ENCODE results near the gene C12orf42.

Gene C12orf42

DNA sequence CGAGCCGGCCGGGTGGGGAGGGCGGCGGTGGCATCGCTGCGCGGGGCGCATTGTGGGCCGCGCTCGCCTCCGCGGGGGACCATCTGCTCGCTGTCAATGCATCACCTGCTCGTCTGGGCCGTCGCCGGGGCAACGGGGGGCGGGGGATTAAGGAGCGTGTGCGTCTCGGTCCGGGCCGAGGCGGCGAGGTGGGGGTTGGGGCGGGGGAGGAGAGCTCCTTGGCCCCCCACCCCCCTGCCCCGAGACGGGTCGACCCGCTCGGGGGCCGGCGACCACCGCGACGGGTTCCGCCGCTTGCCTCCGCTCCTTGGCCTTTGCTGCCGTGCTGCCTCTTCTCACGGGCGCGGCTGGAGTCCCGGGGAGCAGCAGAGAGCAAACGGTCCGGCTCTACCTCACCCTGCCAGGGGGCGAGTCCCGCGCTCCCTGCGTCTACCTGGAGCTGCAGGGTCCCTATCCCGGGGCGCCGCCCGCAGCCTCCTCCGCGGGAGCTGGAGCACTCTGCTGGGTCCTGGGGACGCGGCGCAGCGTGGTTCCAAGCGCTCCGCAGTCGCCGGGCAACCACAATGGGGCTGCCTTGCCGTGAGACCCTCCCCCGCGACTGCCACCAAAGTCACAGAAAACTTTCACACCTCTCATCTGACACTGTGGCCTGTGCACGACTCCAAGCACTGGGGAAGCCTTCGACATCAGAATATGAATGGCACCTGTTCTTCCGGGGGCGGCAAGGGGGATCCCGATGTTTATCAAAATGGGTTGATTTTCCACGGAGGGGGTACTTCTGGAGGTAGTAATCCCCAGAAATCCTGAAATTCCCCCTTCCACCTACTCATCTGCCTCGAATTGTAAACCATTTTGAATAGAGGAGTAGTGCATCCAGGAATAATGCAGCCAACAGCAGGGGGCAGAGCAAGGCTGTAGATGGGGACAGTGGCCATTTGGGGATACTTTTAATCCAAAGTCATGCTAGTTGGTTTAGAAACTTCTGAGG is at the start of gene C12orf42:
C12orf42 (minus strand) TSS at position 500 of the 988 bp plus-strand sequence. CDS start 17,542 bp downstream, outside the sequence.
- DNase-seq (ENCODE audit: low read depth in 2 of 2), result peak in 1 of 2 experiments; percentile 43

DNA sequence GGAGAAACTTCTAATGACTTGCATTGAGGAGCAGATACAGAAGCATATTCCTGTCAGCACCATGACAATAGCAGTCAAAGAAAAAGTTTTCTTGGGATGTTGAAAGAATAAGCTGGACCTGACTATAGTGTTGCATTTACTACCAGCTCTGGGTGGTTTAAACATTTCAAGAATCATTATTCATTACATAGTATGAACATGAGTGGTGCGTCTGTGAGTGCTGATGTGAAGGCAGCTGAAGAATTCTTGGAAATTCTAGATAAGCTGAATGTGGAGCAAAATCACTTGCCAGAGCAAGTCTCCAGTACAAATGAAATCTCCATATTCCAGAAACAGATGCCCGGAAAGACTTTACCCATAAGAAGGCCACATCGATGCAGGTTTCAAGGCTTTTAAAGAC is 46.3 kb upstream of the C12orf42 start:
- no peak for DNase-seq (ENCODE audit: low read depth in 2 of 2)

DNA sequence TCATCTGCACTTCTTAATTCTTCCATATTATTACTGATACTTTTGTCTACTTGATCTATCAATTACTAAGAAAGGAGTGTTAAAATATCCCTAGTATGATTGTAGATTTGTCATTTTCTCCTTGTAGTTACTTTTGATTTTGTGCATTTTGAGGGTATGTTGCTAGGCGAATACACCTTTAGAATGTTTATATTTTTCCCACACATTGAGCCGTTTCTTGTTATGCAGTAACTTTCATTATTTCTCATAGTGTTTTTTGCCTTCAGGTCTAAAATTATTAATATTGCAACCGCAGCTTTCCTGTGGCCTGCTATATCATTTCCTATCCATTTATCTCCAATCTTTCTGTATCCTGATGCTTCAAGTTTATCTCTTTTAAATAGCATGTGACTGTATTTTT is 44.6 kb upstream of the C12orf42 start:
- DNase-seq (ENCODE audit: low read depth in 2 of 2), result no peak

DNA sequence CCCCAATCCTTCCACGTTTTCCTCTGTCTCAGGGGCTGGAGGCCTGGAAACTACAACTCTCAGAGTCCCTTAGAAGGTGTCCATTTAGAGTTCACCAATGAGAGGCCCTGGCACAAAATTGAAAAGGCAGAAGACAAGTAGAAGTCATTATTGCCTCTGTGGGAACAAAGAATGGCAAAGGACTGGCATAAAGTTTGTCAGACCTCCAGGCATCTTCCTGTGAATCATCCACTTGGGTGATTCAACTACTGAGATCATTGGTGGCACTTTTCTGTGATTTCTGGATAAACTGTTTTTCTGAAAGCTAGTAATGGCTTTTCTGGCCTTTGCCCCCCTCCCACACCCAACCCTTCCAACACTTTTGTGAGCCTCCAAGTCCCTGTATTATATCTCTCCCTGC is 42.6 kb upstream of the C12orf42 start:
- DNase-seq (ENCODE audit: low read depth in 2 of 2), result no peak

DNA sequence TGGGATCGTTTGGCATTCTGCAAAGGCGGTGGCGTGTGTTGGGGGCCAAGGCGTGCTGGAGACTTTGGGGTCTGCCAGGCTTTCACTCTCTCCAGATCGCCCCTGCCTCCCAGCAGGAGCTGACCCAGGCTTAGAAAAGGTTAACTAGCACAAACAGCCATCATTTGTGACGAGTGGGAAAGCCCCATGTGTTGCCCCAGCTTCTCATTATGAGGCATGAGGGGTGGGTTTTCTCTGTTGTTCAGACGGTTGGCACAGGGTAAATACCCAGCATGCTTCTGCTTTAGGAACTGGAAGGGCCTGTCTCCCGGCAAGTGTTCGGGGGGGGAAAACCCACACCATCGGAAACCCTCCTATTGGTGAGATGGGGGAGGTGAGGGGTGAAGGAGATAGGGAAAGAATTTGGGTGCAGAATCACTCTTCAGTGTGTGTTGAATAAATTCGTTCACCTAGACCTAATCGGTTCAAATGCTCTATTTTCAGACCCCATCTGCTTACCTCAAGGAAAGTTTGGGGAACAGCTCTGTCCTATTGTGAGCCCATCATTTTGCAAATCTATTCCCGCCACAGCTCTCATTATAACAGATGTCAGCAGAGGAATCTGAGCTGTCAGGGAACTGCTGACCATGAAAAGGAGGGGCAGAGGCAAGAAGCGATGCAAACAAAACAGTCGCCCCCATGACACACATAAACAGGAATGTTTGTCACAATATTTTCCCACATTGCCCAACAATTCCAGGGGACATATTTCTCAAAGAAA is 34.7 kb upstream of the C12orf42 start:
- no peak for DNase-seq (ENCODE audit: low read depth in 2 of 2)

DNA sequence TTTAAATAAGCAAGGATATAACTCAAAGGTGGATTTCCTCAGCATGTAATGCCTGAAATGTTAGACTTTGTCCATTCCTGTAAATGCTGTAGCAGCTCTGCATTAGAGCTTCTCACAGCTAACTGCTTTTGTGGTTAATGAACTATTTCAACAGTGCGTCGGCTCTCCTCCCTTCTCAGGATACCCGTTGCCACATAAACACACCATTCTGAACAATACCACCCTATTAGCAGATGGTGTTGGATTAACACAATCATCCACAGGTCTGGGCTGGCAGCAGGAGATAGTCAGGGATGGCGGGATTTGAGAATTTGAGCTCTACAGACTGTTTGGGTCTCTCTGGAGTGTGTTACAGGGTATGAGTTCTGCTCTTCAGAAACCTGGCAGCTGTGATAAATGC is 33.5 kb upstream of the C12orf42 start:
- DNase-seq (ENCODE audit: low read depth in 2 of 2), result no peak

DNA sequence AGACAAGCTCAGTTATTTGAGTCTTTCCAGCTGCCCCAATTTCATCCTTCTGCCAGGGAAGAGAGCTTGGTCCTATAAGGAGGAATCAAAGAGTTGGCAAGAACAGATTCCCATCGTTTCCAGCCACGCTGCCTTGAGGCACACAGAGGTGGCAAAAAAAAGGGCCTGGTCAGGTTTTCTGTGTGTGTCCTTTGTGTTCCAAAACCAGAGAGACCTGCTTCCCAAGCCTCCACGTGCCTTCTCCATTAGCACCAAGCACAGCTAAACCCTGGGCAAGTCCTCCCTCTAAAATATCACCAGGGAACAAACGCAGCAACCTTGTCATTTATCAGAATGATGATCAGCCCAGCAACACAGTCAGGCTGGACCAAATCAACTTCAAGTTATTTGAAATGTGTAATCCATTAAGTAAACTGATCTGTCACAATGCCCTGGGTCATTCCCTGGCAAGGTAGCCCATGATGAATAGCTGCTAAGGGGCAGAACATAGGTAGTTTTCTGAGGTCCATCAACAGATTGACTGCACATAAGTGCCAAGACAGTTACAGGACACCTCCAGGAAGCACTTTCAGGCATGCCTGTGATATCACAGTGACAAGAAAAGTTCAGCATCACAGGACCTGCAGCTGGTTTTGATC is 28.6 kb upstream of the C12orf42 start:
- DNase-seq (ENCODE audit: low read depth in 2 of 2), result no peak

DNA sequence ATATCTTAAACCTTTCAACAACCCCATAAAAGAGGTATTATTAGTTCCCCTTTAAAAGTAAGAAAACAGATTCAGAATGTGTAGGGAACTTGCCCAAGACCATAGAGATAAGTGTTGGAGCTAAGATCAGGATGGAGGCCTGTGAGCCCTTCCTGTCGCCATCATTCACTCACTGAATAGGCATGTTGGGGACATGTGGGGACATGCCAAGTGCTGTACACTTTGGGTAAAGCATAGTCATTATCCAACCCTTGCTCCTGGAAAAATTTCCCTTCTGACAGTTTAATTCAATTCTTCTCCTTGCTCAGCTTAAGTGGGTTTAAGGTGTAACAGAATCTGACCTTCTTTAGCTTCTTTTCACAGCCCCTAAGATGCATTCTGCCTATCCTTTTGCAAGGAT is 28.0 kb upstream of the C12orf42 start:
- DNase-seq (ENCODE audit: low read depth in 2 of 2), result no peak

DNA sequence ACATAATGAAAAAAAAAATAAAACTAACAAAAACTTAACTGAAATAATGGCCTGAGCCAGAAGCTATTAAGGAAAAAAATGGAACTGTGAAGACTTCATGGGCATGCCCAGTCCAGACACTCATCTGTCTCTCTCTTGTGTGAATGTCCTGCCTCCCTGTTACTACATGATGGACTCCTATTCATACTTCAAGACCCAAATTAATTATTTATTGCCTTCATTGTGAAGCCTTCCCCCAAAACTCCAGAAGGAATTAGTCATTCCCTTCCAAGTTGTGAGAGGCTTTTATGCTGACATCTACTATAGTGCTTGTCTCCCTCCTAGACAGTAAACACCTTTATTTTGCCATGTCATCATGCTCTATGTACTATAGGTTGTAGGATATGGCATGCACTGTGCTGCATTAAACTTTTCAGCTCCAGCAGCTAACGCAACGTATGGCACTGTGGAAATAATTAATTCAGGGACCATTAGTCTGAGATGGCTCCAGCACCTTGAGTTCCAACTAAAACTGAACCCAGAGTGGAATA is 25.0 kb upstream of the C12orf42 start:
- no peak for DNase-seq (ENCODE audit: low read depth in 2 of 2)

DNA sequence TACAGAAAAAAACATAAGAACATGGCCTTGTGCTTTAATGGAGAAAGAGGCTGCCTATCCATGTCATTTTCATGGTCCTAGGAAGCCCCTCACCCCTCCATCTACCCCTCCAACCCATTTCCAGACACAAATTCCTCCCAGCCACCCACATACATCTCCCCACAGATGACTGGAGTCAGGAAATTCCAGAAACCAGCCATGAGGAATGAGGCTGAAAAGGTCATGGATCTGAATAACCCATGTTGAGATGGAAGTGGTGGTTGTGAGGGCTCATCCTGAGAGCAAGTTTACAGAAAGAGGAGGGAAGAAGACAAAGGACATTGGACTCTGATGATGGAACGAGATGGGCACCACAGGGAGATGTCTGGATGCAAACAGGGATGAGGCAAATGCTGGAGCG is 23.9 kb upstream of the C12orf42 start:
- DNase-seq (ENCODE audit: low read depth in 2 of 2), result no peak

DNA sequence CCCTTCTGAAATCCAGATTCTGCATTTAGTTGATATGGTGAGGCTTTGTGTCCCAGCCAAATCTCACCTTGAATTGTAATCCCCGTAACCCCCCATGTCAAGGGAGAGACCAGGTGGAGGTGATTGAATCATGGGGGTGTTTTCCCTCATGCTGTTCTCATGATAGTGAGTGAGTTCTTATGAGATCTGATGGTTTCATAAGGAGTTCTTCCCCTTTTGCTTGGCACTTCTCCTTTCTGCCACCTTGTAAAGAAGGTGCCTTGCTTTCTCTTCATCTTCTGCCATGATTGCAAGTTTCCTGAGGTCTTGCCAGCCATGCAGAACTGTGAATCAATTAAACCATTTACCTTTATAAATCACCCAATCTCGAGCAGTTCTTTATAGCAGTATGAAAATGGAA is 23.1 kb upstream of the C12orf42 start:
- no peak for DNase-seq (ENCODE audit: low read depth in 2 of 2)

DNA sequence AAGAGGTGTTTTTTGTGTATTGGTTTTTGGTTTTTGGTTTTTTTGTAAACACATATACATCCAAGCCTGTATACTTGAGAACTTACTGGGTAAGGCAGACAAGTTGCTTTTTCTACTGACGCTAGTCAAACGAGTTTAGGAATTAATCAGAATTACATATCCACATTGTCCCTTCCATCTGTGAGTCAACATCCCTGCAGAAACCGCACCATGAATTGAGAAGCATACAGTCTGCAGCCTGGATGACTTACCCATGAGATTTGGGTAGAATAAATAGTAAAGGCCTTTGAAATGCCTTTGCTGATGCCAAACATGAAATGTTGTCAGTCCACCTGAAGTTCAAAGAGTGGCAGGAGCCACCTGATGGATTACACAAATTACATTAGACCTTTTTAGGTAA is 21.4 kb upstream of the C12orf42 start:
- DNase-seq (ENCODE audit: low read depth in 2 of 2), result no peak

DNA sequence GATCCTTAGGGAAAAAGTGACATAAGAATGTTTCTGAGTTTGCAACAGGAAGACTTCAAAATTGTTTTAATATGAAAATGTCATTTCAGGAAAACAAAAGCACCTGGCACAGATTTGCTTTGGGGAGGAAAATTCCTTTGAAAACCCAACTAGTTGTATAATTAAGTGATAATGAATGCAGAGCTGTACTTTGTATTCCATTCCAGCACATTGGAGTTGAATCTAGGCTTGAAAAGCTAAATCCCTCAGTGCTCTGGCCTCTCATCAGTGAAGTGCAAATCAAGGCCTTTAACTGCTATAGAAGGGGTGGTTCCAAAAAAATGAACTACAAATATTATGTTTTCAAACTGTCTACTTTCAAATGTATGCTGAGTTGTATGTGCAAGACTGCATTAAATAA is 19.6 kb upstream of the C12orf42 start:
- no peak for DNase-seq (ENCODE audit: low read depth in 2 of 2)

DNA sequence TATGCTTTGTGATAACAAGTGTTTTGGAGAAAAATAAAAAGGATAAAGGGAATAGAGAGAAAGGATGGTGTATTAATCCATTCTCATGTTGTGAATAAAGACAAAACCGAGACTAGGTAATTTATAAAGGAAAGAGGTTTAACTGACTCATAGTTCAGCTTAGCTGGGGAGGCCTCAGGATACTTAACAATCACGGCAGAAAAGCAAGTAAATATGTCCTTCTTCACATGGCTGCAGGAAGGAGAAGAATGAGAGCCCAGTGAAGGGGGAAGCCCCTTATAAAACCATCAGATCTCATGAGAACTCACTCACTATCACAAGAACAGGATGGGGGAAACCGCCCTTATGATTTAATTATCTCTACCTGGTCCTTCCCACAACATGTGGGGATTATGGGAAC is 18.1 kb upstream of the C12orf42 start:
- DNase-seq (ENCODE audit: low read depth in 2 of 2), result no peak

DNA sequence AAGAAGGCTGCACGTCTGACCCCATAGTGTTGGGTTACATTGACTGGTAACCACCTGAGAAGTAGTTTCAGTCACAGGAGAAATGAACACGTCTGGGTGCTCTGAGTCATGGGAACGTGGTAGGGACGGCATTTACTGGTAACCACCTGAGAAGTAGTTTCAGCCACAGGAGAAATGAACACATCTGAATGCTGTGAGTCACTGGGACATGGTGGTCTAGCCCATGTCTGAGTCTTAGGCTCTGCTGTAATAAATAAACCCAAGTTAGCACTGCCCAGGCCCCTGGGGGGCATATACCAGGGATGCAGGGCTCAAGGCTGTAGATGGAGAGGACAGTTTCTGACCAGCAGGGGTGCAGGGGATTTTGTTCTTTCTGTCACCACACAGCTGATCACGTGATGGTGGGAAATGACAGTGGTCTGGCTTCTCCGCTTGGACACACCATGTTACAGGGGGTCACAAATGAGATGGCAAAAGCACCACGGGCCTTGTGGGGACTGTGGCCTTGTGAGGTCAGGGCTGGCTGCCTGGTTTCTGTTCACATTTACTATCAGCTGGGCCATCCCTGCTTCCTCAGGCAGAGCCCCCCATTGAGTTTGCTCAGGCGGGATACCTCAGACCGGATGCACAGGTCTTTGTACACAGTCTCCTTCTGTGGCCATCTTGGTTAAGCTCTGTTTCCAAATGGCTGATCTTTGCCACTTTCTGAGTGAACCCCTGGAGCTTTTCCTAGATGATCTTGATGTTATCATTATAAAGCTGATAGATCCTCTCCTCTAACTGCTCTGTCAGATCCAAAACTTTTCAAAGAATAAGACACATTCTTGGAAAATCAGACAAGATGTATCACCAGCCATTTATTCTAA is 9.8 kb upstream of the C12orf42 start:
- DNase-seq (ENCODE audit: low read depth in 2 of 2), result peak in 1 of 2 experiments; percentile 50

DNA sequence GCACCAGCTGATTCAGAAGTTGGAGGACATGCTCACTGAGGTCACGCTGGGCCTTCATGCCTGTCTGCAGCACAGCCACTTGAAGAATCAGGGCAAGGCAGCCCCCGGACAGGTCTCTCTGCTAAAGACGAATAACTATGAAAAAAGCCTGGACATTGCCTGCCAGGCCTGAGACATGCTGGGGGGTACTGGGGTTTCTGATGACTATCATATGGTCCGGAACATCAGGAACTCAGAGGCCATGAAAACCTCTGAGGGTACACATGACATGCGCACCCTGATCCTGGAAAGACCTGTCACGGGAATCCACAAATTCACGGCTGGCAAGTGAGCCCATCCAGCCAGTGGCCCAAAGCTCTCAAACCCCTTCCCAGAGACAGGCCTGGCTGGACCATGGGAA is 8.8 kb upstream of the C12orf42 start:
- DNase-seq (ENCODE audit: low read depth in 2 of 2), result no peak

DNA sequence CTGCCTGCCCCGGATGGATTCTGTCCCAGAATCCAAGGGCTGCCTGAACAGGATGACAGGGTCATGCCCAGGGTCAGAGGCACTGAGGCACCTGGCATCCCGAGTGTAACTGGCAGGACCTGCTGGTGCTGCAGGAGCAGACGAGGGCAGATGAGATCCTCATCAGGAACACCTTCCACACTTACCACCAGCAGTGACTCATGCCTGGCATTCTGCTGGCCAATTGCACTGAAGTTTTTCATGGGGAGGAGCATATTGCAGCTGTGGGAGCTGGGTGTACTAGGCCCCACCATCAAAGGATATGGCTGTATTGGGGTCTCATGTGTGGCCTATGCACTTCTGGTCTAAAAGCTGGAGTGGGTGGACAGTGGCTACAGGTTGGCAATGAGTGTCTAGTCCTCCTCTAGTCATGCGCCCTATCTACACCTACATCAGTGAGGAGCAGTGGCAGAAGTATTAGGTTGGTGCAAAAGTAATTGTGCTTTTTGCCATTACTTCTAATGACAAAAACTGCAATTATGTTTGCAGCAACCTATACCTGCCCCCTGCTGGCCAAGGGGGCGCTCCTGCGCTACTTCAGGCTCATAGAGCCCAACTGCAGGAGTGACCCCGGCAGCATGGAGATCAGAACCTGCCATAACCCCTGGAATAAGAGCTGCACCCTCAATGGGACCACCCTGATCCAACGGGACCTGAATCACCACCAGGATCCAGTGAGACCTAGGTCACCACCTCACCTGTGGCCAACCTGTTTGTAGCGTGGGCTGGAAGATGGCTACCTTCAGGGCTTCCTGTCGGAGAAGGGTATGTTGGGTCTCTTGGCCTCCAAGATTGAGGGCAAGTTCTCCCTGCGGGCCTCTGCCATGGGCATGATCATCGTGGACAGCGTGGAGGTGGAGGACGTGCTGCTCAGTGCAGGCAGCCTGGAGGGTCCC is 8.0 kb upstream of the C12orf42 start:
- DNase-seq (ENCODE audit: low read depth in 2 of 2), result no peak

DNA sequence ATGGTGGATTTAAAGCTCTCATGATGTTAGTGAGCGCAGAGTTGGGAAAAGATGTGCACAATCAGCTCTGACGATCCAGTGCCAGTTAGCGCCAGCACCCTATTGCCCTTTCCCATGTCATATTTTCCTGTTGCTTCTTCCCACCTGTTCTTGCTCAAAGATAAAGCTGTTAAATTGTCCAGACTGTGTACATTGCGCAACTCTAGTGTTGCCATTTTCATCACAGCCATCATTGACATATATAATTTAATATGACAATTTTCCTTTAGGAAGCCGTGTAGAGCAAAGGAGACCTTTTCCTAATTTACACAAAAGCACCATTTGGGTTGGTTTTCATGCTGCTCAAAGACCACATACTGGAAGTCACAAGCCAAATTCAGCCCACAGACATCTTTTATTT is 5.7 kb upstream of the C12orf42 start:
- DNase-seq (ENCODE audit: low read depth in 2 of 2), result no peak

DNA sequence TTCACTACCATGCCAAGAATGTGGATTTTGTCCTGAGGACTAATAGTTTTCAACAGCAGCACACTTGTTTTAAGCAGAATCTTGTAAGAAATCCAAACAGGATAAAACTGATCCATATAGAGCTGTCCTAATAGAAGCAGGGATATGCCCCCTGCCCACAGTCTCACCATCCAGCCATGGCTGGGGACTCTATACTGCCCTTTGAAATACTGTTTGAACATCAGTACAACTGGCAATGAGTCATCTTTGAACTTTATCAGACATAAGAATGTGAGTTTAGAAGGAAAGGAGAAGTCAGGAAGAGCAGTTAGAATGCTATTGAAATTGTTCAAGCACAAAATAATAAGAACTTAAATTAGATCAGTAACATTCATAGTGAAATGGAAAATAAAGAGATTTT is 3.8 kb upstream of the C12orf42 start:
- no peak for DNase-seq (ENCODE audit: low read depth in 2 of 2)

DNA sequence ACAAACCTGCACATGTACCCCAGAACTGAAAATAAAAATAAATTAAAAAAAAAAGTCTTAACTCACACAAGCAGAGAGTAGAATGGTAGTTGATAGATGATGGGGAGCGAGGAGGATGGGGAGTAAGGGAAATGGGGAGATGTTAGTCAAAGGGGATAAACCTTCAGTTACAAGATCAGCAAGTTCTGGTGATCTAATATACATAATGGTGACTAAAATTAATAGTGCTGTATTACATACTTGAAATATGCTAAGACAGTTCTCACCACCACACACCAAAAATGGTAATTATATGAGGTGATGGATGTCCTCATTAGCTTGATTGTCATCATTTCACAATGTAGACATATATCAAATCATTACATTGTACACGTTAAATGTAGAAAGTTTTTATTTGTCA is 3.2 kb upstream of the C12orf42 start:
- DNase-seq (ENCODE audit: low read depth in 2 of 2), result no peak
